Type B pancreatic cell (in vitro differentiated cells): ENCODE data around the gene ERAS. TPM values are rescaled to one million over a fixed set of nuclear protein-coding genes. Genes with fewer than 3 reads are reported as not detected.

Source experiments
- DNase-seq: peaks from one replicate; pipeline ENCODE4 v3.0.0; 2021; ENCODE audit warnings: mixed read lengths; ENCODE audit not compliant: unreplicated experiment; ENCODE audit errors: extremely low spot score
- H3K27ac Mint-ChIP-seq: 2 replicates; pipeline ENCODE4 v1.8.0; 2021; ENCODE audit warnings: mild to moderate bottlenecking, mixed read lengths
- H3K27me3 Mint-ChIP-seq: 2 replicates; pipeline ENCODE4 v1.8.0; 2021; ENCODE audit warnings: mixed read lengths
- H3K36me3 Mint-ChIP-seq: 2 replicates; pipeline ENCODE4 v1.8.0; 2021; ENCODE audit warnings: mixed read lengths
- H3K4me1 Mint-ChIP-seq: one replicate; pipeline ENCODE4 v1.8.0; 2021; ENCODE audit warnings: mixed read lengths; ENCODE audit not compliant: unreplicated experiment
- H3K4me3 Mint-ChIP-seq: 2 replicates; pipeline ENCODE4 v1.8.0; 2021; ENCODE audit warnings: mild to moderate bottlenecking, mixed read lengths
- H3K9me3 Mint-ChIP-seq: 2 replicates; pipeline ENCODE4 v1.8.0; 2021; ENCODE audit warnings: mixed read lengths
- CTCF ChIP-seq: fragments of 200-600 bp; sonication (generic); conservative IDR thresholded peaks from 2 replicates; pipeline ENCODE4 v1.5.0; 2021; ENCODE audit warnings: antibody characterized with exemption, mild to moderate bottlenecking
- long read RNA-seq: library from polyadenylated mRNA; unstranded; transcript quantifications from one replicate; pipeline ENCODE4 v2.0.0, GENCODE V29; 2020
- total RNA-seq: library from RNA; stranded (reverse); gene quantifications from 2 replicates; pipeline ENCODE4 v1.2.1, GENCODE V29; 2021; ENCODE audit warnings: low replicate concordance

Gene ERAS
- total RNA-seq = 0.51 TPM in 1 of 2 replicates, not detected in the other
- long read RNA-seq = 0 reads

- peaks cover 17% of the 10 kb centered on the region for H3K36me3 Mint-ChIP-seq
- no peaks in the 10 kb centered on the region for H3K4me1 Mint-ChIP-seq
- H3K4me3 Mint-ChIP-seq = no peak within 1 kb of the TSS
- no peak within 1 kb of the TSS for H3K27ac Mint-ChIP-seq
- TF ChIP-seq CTCF = no peak
- no peaks in the 10 kb centered on the region for H3K9me3 Mint-ChIP-seq
- DNase-seq = no peak
- peaks cover 22% of the 10 kb centered on the region for H3K27me3 Mint-ChIP-seq
Observed at GRCh38 chrX:48826135-48826875, at the start of gene ERAS. Gene ERAS (plus strand): TSS chrX:48826513. CDS start chrX:48829124, 2,611 bp downstream.

- Mint-ChIP-seq H3K36me3 (no peaks in the 10 kb centered on the region), H3K9me3 (no peaks in the 10 kb centered on the region), H3K27ac (no peak overlapping the region), H3K4me1 (no peaks in the 10 kb centered on the region), H3K27me3 (peaks cover 10% of the 10 kb centered on the region), H3K4me3 (no peak overlapping the region)
- no peak for DNase-seq
- TF ChIP-seq CTCF = no peak
Observed at GRCh38 chrX:48776818-48777439, 49.4 kb upstream of the ERAS start.

- H3K27ac Mint-ChIP-seq = no peak overlapping the region
- peaks cover 10% of the 10 kb centered on the region for H3K27me3 Mint-ChIP-seq
- H3K36me3 Mint-ChIP-seq = no peaks in the 10 kb centered on the region
- no peak for TF ChIP-seq CTCF
- H3K9me3 Mint-ChIP-seq = no peaks in the 10 kb centered on the region
- H3K4me1 Mint-ChIP-seq = no peaks in the 10 kb centered on the region
- H3K4me3 Mint-ChIP-seq = no peak overlapping the region
- DNase-seq = no peak
Observed at GRCh38 chrX:48779399-48779798, 46.9 kb upstream of the ERAS start.

GRCh38 chrX:48781705-48782104 lies 44.6 kb upstream of the ERAS start:
- no peak for TF ChIP-seq CTCF
- Mint-ChIP-seq H3K27ac (no peak overlapping the region), H3K4me1 (no peaks in the 10 kb centered on the region), H3K4me3 (no peak overlapping the region), H3K36me3 (no peaks in the 10 kb centered on the region), H3K27me3 (peaks cover 14% of the 10 kb centered on the region), H3K9me3 (no peaks in the 10 kb centered on the region)
- no peak for DNase-seq

GRCh38 chrX:48782216-48782615 lies 44.1 kb upstream of the ERAS start:
- no peak for DNase-seq
- H3K4me3 Mint-ChIP-seq = no peak overlapping the region
- H3K9me3 Mint-ChIP-seq = no peaks in the 10 kb centered on the region
- H3K27ac Mint-ChIP-seq = no peak overlapping the region
- no peak for TF ChIP-seq CTCF
- no peaks in the 10 kb centered on the region for H3K4me1 Mint-ChIP-seq
- H3K36me3 Mint-ChIP-seq = no peaks in the 10 kb centered on the region
- H3K27me3 Mint-ChIP-seq = peaks cover 15% of the 10 kb centered on the region
